ENCODE measurements around the gene SPRYD3.

The SPRYD3 gene

DNA sequence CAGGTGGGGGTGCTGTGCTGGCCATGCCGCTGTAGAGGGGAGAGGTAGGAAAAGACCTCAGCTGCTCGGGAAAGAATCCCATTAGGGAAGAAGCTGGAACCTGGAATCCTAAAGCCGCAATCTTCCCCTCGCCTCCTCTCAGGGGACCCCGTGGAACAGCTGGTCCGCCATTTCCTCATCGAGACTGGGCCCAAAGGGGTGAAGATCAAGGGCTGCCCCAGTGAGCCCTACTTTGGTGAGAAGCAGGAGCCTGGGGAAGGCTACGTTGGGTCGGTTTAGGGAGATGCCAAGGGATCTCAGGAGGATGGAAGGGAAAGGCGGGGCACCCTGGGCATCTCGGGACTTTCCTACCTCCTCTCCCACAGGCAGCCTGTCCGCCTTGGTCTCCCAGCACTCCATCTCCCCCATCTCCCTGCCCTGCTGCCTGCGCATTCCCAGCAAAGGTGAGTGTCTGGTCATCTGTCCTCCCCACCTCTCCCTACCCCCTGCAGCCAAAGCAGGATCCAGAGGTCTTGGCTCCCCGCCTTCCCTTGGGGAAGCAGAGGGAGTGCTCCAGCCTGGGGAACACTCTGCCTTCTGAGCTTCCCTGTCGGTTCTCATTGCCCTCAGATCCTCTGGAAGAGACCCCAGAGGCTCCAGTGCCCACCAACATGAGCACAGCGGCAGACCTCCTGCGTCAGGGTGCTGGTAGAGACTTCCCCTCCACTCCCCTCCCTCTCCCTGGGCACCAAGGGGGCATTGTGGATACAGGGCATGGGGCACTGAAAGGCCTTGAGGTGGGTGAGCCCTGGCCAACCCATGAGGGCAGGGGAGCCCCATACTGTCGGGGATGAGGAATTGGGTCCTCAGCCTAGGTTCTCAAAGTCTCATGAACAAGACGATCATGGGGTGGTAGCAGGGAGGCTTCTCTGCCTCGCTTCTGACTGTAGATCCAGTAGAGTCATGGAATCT lies 16.9 kb downstream of the SPRYD3 start:
- DNase-seq (ENCODE audit: low spot score) = no peak

- DNase-seq (ENCODE audit: low spot score) = no peak
Observed at GRCh38 chr12:53061404-53062010, 17.7 kb downstream of the SPRYD3 start.

GRCh38 chr12:53060721-53061276 lies 18.4 kb downstream of the SPRYD3 start:
- DNase-seq (ENCODE audit: low spot score) = no peak

DNA sequence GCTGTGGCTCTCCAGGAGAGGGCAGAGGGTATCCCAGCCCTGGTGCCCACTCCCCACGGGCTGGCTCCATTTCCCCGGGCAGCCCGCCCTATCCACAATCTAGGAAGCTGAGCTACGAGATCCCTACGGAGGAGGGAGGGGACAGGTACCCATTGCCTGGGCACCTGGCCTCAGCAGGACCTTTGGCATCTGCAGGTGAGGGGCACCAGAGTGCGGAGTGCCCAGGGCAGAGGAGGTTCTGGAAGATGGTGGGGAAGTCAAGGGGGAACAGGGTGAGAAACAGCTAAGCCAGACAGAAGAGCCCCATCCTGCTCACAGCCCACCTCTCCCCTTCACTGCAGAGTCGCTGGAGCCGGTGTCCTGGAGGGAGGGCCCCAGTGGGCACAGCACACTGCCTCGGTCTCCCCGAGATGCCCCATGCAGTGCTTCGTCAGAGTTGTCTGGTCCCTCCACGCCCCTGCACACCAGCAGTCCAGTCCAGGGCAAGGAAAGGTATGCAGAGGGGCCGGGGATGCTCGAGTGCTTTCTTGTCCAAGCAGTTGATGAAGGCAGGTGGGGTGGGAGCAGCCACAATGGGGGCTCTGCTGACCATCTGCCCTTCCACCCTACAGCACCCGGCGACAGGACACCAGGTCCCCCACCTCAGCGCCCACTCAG lies 19.0 kb downstream of the SPRYD3 start:
- no peak for DNase-seq (ENCODE audit: low spot score)

GRCh38 chr12:53059434-53060063 lies 19.6 kb downstream of the SPRYD3 start:
- DNase-seq (ENCODE audit: low spot score) = no peak

GRCh38 chr12:53058674-53059433 lies 20.3 kb downstream of the SPRYD3 start:
- DNase-seq (ENCODE audit: low spot score) = no peak

GRCh38 chr12:53057816-53058500 lies 21.2 kb downstream of the SPRYD3 start:
- DNase-seq (ENCODE audit: low spot score) = no peak

DNA sequence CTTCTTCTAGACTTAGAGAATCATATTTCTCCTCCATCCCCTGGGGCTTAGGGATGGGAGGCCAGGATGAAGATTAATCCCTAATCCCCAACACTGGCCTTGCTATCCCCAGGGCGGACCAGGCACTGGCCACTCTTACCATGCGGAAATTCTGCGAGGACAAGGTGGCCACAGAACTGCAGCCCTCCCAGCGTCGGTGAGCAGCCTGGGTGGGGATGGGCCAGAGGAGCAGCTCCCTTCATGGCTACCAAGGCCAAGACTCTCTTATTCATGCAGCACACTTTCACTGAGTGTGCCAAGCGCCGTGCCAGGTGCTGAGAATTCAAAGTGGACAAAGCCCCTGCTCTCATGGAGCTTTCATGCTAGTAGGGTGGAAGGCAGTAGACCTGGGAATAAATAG lies 22.3 kb downstream of the SPRYD3 start:
- no peak for DNase-seq (ENCODE audit: low spot score)

- no peak for DNase-seq (ENCODE audit: low spot score)
Observed at GRCh38 chr12:53056296-53056695, 22.9 kb downstream of the SPRYD3 start.

- DNase-seq (ENCODE audit: low spot score) = no peak
Observed at GRCh38 chr12:53055471-53056266, 23.5 kb downstream of the SPRYD3 start.

- no peak for DNase-seq (ENCODE audit: low spot score)
Observed at GRCh38 chr12:53054112-53054878, 24.9 kb downstream of the SPRYD3 start.

DNA sequence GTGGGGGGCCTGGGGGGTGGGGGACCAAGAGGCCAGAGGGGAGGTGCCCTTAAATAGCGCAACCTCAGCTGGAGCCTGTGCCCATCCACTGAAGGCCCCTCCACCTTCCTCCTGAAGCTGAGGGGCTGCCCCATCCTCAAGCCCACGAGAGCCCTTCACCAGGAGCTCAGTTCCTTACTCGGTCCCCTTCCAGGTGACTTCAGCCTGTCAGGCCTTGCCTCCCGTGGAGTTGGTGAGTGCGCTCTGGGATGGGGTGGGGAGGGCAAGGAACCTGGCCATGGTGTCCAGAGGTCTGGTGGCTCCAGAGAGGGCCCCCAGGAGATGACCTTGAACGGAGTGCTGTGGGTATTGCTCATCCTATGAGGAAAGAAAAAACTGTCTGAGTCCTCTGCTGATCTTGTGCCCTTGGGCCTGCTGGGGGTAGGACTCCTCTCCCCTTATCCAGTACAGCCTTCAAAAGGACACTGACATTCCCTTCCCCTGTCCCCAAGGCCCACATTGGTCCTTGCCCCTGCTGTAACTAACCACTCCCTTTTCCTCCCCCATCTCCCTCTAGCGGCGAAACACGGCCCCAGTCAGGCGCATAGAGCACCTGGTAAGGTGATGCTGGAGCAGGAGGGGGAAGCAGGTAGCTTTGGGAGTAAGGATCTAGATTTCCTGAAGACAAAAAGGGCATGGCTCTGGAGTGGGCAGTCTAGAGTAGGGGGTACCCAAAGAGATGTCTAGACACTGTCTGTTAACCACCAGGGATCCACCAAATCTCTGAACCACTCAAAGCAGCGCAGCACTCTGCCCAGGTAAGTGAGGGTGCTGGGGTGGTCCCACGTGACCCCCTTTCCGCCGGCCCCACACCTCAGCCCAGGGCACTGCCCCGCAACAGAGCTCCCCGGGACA lies 25.7 kb downstream of the SPRYD3 start:
- no peak for DNase-seq (ENCODE audit: low spot score)

DNA sequence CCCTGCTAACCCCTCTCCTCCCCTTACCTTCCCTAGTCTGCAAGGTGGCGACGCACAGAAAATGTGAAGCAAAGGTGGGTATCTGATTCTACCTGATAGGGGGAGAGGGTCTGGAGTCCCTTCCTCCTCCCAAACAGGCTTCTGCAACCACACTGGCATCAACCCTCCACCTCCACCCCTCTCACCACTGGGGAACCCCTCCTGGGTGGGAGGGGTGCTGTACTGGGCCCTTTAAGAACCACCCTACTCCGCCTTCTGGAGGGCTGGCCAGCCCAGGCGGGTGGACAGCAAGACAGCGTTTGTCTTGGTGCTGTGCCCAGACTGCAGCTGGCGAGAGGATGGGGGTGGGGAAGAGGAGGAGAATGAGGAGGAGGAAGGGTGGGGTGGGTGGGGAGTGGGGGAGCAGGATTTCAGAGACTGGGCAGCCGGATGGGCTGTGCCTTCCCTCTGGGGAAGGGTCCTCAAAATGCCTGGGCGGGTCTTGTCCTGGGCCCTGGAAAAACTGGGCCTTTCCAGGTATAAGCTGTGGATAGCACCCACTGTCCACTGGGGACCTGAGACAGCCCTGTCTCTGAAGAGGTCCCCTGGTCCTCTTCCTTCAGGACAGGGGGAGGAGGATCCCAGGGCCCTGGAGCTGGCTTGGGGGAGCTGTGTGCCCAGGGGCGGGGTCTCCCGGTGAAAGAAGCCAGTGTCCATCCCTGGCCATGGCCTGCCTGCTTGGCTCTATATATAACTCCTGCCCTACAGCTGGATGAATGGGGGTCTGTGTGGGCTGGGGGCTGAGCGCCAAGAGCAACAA lies 26.6 kb downstream of the SPRYD3 start:
- DNase-seq (ENCODE audit: low spot score) = peak; percentile 85

- DNase-seq (ENCODE audit: low spot score) = no peak
Observed at GRCh38 chr12:53051881-53052412, 27.2 kb downstream of the SPRYD3 start.

GRCh38 chr12:53051058-53051880 lies 27.9 kb downstream of the SPRYD3 start:
- DNase-seq (ENCODE audit: low spot score) = no peak

DNA sequence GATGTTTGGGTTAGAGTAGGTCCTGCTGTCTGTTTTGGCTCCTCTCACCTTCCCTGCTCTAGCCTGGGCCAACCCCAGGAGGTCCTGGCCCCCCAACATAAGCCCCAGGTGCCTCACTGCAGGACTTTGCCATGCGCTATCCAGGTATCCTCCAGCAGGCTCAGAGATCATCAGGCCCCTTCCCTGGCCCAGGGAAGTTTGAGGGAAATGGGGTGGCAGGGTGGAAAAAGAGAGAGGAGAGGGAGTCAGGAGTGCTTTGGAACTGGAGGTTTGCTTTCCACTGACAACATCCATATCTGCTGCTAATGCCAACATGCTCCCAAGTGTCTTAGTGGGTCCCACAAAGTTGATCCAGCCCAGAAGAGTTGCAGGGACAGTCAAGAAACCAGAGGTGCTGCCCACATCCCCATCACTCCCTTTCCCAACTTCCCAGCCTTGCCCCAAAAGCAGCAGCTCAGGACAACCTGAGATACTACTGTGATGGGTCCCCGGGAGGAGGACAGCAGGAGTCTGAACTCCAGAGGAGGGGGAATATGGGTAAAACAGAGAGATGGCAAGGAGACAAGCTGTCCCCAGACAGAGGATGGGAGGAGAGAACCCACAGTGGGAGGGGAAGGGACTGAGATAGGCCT lies 28.6 kb downstream of the SPRYD3 start:
- DNase-seq (ENCODE audit: low spot score) = no peak
